NCI-H146 (cell line): ENCODE results near the gene TACC2.
"Not testable (repeated sequence)": the region's sequence is repeated elsewhere in the genome, so short reads cannot be mapped to it uniquely, and the experiment has no call there.

Source experiments
- DNase-seq: peaks from one replicate; lab custom pipeline; 2025; lab: John Stamatoyannopoulos, UW

TACC2 gene

GRCh38 chr10:121988361-121989324 lies at the start of gene TACC2:
Gene TACC2 (plus strand): TSS chr10:121989163. CDS start chr10:122021982, 32,819 bp downstream.
- DNase-seq, result no peak

- DNase-seq, result no peak
Observed at GRCh38 chr10:121941532-121941931, 47.4 kb upstream of the TACC2 start.

DNA sequence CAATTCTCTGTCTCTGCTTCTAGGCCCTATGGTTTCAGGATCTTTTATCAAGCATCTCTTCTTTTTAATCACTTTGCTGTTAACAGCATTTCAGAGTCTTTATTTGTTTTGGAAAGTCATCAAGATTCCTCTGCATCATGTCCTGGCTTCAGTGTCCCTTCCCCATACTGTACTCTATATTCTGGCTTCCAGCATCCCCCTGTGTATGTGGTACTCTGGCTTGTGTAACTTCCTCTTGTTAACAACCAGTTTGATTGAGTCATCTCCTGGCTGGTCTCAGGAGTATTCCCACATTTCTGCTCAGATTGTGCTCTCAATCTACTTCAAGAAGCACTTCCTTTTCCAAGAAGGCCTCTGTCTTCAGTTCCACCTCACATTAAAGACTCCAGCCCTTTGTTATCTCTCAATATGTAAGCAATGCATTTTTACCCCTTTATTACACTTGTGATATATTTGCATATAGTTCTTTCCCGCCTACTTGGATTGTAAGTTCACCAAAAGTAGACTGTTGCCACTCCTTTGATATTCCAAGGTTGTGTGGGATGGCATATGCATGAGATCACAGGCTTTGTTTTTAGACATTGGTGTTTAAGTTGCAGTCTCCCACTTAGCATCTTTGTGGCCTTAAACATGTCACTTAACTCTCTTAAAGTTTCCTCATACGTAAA lies 46.1 kb upstream of the TACC2 start:
- no peak for DNase-seq

GRCh38 chr10:121947343-121948330 lies 41.3 kb upstream of the TACC2 start:
- DNase-seq, result no peak

- no peak for DNase-seq
Observed at GRCh38 chr10:121949049-121949448, 39.9 kb upstream of the TACC2 start.

DNA sequence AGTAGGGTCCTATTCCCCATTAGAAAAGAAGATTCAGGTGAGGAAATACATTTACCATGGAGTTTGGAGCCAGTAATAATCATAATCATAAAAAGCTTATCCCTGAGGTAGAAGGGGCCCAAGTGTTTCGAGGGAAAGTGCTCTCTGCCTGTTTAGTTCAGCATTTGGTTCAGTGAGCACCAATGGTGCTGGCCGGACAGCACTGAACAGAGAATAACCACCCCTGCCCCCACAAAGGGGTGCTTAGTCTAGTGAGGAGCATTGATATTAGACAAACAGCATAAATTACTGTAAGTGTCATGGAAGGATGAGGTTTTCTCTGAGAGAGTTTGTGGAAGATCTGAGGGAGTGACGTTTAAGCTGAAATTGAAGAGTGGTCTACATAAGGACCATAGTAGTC lies 39.5 kb upstream of the TACC2 start:
- DNase-seq, result no peak

- DNase-seq, result no peak
Observed at GRCh38 chr10:121952226-121952625, 36.7 kb upstream of the TACC2 start.

- no peak for DNase-seq
Observed at GRCh38 chr10:121956111-121957061, 32.6 kb upstream of the TACC2 start.

DNA sequence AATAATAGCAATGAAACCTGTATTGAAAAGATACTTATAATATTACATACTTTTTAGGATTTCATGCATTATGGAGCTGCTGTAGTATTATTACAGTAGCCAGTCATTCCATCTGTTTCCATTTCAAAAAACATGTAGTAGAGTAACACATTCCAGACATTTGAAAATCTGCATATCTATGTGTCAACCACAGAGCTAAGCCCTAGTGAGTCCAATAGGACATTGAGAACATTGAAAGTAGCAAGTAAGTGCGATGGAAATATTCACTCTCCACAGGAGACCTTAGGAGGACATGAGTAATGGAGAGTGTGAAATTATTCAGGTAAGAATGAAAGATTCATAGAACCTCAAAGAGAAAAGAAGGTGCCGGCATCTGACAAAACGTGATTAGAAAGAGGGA lies 29.3 kb upstream of the TACC2 start:
- DNase-seq, result no peak

GRCh38 chr10:121961456-121961855 lies 27.5 kb upstream of the TACC2 start:
- DNase-seq, result no peak

GRCh38 chr10:121965996-121966395 lies 23.0 kb upstream of the TACC2 start:
- no peak for DNase-seq

- not testable (repeated sequence) for DNase-seq
Observed at GRCh38 chr10:121969086-121969485, 19.9 kb upstream of the TACC2 start.

DNA sequence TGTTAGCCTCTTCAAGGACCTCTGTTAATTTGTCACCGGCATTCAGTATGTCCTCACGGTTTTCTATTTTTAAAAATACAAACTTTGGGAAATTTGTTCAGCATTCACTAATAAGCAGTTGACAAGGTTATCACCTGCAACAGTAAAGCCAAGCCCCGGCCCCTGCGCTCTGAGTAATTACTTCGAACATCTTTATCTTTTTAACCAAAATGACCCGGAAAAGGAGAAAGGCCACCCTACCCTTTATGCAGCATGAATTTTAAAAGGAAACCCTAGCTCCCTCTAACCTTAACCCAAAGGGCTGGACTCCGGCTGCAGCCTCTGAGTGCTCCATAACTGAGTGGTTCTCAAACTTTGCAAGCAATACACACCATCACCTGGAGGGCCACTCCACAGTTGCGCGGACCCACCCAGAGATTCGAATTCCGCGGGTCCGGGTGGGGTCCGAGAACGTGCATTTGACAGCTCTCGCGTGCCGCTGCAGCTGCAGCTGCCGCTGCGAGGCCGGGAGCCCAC lies 14.9 kb upstream of the TACC2 start:
- no peak for DNase-seq

- DNase-seq, result peak; percentile 76
Observed at GRCh38 chr10:121974535-121975294, 14.2 kb upstream of the TACC2 start, which contains the start of gene NSMCE4A. Gene NSMCE4A (minus strand): TSS chr10:121975217. CDS start chr10:121975165, 52 bp downstream.

GRCh38 chr10:121975295-121976086 lies 13.5 kb upstream of the TACC2 start:
- peak; percentile 85 for DNase-seq

- no peak for DNase-seq
Observed at GRCh38 chr10:121976607-121977006, 12.4 kb upstream of the TACC2 start.

DNA sequence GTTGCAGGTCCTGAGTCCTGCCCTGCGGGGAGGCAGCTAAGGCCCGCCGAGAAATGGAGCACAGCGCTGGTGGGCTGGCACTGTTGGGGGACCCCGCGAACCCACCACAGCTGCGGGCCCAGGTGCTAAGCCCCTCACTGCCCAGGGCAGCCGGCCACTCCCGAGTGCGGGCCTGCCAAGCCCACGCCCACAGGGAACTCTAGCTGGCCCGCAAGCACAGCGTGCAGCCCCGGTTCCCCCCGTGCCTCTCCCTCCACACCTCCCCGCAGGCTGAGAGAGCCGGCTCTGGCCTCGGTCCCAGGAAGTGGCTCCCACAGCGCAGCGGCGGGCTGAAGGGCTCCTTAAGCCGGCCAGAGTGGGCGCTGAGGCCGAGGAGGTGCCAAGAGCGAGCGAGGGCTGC lies 10.5 kb upstream of the TACC2 start:
- DNase-seq, result no peak

DNA sequence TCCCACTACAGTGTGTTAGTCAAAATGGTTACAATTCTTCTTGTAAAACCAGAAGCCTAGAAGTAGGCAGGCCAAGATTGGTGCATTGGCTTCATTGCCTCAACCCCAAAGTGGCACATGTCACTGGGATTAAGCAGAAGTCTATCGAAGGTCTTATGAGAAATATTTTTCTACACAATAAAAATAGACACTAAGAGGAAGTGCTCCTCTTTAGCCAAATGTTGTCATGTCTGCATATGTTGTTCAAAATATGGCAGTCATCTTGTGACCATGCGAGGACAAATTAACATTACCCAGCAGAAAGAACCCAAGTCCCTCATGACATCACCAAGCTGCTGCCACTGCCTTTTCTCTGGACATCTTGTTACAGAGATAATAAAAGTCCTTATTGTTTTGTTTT lies 7.6 kb upstream of the TACC2 start:
- no peak for DNase-seq

- DNase-seq, result no peak
Observed at GRCh38 chr10:121983852-121984251, 5.1 kb upstream of the TACC2 start.
